ENCODE results near the gene PDE9A. TPM values are rescaled to one million over a fixed set of nuclear protein-coding genes. Genes with fewer than 3 reads are reported as not detected.

Gene PDE9A
- total RNA-seq, 1 donor from 2014 or later: 58.7 TPM

GRCh38 chr21:42619166-42619565 lies 34.3 kb upstream of the PDE9A start:
- peaks cover 2% of the 10 kb centered on the region for H3K9me3 Mint-ChIP-seq (ENCODE audit: unreplicated experiment)
- TF ChIP-seq, protein P1, sequence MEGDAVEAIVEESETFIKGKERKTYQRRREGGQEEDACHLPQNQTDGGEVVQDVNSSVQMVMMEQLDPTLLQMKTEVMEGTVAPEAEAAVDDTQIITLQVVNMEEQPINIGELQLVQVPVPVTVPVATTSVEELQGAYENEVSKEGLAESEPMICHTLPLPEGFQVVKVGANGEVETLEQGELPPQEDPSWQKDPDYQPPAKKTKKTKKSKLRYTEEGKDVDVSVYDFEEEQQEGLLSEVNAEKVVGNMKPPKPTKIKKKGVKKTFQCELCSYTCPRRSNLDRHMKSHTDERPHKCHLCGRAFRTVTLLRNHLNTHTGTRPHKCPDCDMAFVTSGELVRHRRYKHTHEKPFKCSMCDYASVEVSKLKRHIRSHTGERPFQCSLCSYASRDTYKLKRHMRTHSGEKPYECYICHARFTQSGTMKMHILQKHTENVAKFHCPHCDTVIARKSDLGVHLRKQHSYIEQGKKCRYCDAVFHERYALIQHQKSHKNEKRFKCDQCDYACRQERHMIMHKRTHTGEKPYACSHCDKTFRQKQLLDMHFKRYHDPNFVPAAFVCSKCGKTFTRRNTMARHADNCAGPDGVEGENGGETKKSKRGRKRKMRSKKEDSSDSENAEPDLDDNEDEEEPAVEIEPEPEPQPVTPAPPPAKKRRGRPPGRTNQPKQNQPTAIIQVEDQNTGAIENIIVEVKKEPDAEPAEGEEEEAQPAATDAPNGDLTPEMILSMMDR (IDR thresholded peaks at IDR 0.05; ENCODE audit: partially characterized antibody, unreplicated experiment): no peak
- no peak overlapping the region for H3K4me3 Mint-ChIP-seq (ENCODE audit: unreplicated experiment)
- peaks cover 3% of the 10 kb centered on the region for H3K4me1 Mint-ChIP-seq (ENCODE audit: low read depth, unreplicated experiment)
- H3K27me3 Mint-ChIP-seq (ENCODE audit: unreplicated experiment): no peaks in the 10 kb centered on the region
- no peaks in the 10 kb centered on the region for H3K36me3 Mint-ChIP-seq (ENCODE audit: unreplicated experiment)
- DNase-seq: no peak
- H3K27ac Mint-ChIP-seq (ENCODE audit: unreplicated experiment): no peak overlapping the region

DNA sequence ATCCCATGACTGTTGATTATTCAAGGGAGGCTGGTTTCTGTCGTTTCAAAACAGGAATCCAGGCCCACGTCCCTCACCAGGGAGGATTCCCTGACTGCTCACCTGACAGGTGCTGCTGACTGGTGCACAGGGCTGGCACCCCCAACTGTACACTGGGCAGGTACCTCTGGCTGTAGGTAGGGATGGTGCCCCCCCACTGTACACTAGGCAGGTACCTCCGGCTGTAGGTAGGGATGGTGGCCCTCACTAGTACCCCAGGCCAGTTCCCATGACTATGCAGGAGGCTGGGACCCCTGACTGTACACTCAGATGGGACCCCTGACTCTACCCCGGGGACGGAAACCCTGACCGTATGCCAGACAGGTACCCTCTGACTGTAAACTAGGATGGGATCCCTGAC lies 33.6 kb upstream of the PDE9A start:
- Mint-ChIP-seq H3K9me3 (ENCODE audit: unreplicated experiment) (peaks cover 2% of the 10 kb centered on the region), H3K27ac (ENCODE audit: unreplicated experiment) (no peak overlapping the region), H3K4me3 (ENCODE audit: unreplicated experiment) (no peak overlapping the region), H3K4me1 (ENCODE audit: low read depth, unreplicated experiment) (peaks cover 3% of the 10 kb centered on the region), H3K36me3 (ENCODE audit: unreplicated experiment) (no peaks in the 10 kb centered on the region), H3K27me3 (ENCODE audit: unreplicated experiment) (no peaks in the 10 kb centered on the region)
- no peak for DNase-seq
- TF ChIP-seq, protein P1 (IDR thresholded peaks at IDR 0.05; ENCODE audit: partially characterized antibody, unreplicated experiment): no peak

GRCh38 chr21:42621166-42621818 lies 32.1 kb upstream of the PDE9A start:
- DNase-seq: no peak
- Mint-ChIP-seq H3K4me3 (ENCODE audit: unreplicated experiment) (no peak overlapping the region), H3K36me3 (ENCODE audit: unreplicated experiment) (no peaks in the 10 kb centered on the region), H3K9me3 (ENCODE audit: unreplicated experiment) (peaks cover 2% of the 10 kb centered on the region), H3K4me1 (ENCODE audit: low read depth, unreplicated experiment) (peaks cover 3% of the 10 kb centered on the region), H3K27ac (ENCODE audit: unreplicated experiment) (no peak overlapping the region), H3K27me3 (ENCODE audit: unreplicated experiment) (no peaks in the 10 kb centered on the region)
- TF ChIP-seq, protein P1 (IDR thresholded peaks at IDR 0.05; ENCODE audit: partially characterized antibody, unreplicated experiment): no peak

DNA sequence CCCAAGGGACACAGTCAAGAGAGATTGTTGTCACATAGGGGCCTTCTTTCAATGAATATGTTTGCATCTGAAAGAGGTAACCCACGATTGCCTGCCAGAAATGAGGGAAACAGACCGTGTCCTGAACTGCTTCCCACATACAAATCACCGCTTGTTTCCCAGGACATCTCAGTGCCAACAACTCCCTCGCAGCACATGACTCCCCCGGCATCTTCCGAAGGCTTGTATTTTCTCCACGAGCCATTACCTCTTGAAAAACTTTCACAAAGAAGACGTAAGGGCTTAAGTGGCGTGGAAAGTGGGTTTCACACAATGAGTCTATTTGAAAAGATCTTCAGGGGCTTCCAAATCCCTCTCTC lies 31.6 kb upstream of the PDE9A start:
- Mint-ChIP-seq H3K36me3 (ENCODE audit: unreplicated experiment) (no peaks in the 10 kb centered on the region), H3K27ac (ENCODE audit: unreplicated experiment) (no peak overlapping the region), H3K9me3 (ENCODE audit: unreplicated experiment) (peaks cover 2% of the 10 kb centered on the region), H3K27me3 (ENCODE audit: unreplicated experiment) (no peaks in the 10 kb centered on the region), H3K4me3 (ENCODE audit: unreplicated experiment) (no peak overlapping the region), H3K4me1 (ENCODE audit: low read depth, unreplicated experiment) (peaks cover 3% of the 10 kb centered on the region)
- DNase-seq: no peak
- TF ChIP-seq, protein P1 (IDR thresholded peaks at IDR 0.05; ENCODE audit: partially characterized antibody, unreplicated experiment): no peak

- DNase-seq: no peak
- TF ChIP-seq, protein P1 (IDR thresholded peaks at IDR 0.05; ENCODE audit: partially characterized antibody, unreplicated experiment): no peak
- H3K27ac Mint-ChIP-seq (ENCODE audit: unreplicated experiment): no peak overlapping the region
- peaks cover 3% of the 10 kb centered on the region for H3K4me1 Mint-ChIP-seq (ENCODE audit: low read depth, unreplicated experiment)
- H3K9me3 Mint-ChIP-seq (ENCODE audit: unreplicated experiment): peaks cover 5% of the 10 kb centered on the region
- no peaks in the 10 kb centered on the region for H3K36me3 Mint-ChIP-seq (ENCODE audit: unreplicated experiment)
- no peak overlapping the region for H3K4me3 Mint-ChIP-seq (ENCODE audit: unreplicated experiment)
- H3K27me3 Mint-ChIP-seq (ENCODE audit: unreplicated experiment): no peaks in the 10 kb centered on the region
Observed at GRCh38 chr21:42622284-42622683, 31.1 kb upstream of the PDE9A start.

Data from glutamatergic neuron (in vitro differentiated cells).